Epithelial cell of proximal tubule (primary cell): Measurements from ENCODE around the gene FAM98B. TPM values are rescaled to one million over a fixed set of nuclear protein-coding genes. Genes with fewer than 3 reads are reported as not detected.

ENCODE experiments used
- DNase-seq: peaks from one replicate; pipeline ENCODE4 v3.0.0-alpha.2; 2011; ENCODE audit warnings: low read depth
- H3K4me3 ChIP-seq: 2 replicates; pipeline ENCODE4 v1.5.1; 2011; ENCODE audit warnings: low read depth, mild to moderate bottlenecking, low read length
- total RNA-seq: library from RNA; depleted of rRNA; stranded (reverse); fragments of >200 nt; gene quantifications from 2 replicates; pipeline ENCODE4 v1.2.3, GENCODE V29; 2015
- TF ChIP-seq, protein P1 (sequence below): conservative IDR thresholded peaks from 2 replicates; pipeline ENCODE4 v1.5.1; 2012; ENCODE audit warnings: low read depth, mild to moderate bottlenecking, low read length

FAM98B gene
- total RNA-seq, 1 donor from 2014 or later: 7.8 TPM

DNA sequence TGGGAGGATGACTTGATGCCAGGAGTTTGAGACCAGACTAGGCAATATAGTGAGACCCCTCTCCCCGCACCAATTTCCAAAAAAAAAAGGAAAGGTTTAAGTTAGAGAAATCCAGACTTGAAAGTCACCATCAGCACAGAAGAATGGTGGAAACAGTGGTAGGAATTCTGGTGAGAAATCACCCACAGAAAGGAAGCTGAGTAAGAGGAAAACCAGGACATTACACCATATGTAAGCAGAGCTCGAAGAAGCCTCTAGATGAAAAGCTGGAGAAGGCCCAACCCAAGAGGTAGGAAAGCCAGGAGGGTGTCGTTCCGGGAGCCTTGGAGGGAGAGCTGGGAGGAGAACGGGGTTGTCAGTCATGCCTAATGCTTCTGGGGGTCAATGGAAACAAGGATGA lies 70.2 kb downstream of the FAM98B start:
- DNase-seq: no peak
- H3K4me3 ChIP-seq: no peak overlapping the region
- TF ChIP-seq, protein P1, sequence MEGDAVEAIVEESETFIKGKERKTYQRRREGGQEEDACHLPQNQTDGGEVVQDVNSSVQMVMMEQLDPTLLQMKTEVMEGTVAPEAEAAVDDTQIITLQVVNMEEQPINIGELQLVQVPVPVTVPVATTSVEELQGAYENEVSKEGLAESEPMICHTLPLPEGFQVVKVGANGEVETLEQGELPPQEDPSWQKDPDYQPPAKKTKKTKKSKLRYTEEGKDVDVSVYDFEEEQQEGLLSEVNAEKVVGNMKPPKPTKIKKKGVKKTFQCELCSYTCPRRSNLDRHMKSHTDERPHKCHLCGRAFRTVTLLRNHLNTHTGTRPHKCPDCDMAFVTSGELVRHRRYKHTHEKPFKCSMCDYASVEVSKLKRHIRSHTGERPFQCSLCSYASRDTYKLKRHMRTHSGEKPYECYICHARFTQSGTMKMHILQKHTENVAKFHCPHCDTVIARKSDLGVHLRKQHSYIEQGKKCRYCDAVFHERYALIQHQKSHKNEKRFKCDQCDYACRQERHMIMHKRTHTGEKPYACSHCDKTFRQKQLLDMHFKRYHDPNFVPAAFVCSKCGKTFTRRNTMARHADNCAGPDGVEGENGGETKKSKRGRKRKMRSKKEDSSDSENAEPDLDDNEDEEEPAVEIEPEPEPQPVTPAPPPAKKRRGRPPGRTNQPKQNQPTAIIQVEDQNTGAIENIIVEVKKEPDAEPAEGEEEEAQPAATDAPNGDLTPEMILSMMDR: no peak

- H3K4me3 ChIP-seq: no peak overlapping the region
- no peak for DNase-seq
- TF ChIP-seq, protein P1: no peak
Observed at GRCh38 chr15:38525489-38525888, 71.6 kb downstream of the FAM98B start.

GRCh38 chr15:38526158-38526557 lies 72.2 kb downstream of the FAM98B start:
- TF ChIP-seq, protein P1: no peak
- DNase-seq: no peak
- H3K4me3 ChIP-seq: no peak overlapping the region

DNA sequence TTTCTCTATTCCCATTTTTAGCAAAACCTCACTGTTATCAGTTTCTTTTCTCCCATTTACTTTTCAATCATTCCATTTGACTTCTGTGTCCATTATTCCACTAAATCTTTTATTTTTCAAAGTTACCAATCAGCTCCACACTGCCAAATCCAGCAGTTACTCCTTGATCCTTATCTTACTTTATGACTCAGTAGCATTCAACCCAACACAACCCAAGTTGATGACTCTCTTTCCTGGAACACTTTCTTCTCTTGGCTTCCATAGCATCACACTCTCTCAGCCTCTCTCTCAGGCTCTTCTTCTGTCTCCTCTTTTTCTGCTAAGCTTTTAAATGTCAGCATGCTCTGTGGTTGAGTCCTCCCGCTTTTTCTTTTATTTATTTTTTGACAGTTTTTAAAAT lies 74.4 kb downstream of the FAM98B start:
- TF ChIP-seq, protein P1: no peak
- no peak overlapping the region for H3K4me3 ChIP-seq
- DNase-seq: no peak

- TF ChIP-seq, protein P1: no peak
- DNase-seq: peak; percentile 85
- no peak overlapping the region for H3K4me3 ChIP-seq
Observed at GRCh38 chr15:38530113-38530512, 76.2 kb downstream of the FAM98B start.

DNA sequence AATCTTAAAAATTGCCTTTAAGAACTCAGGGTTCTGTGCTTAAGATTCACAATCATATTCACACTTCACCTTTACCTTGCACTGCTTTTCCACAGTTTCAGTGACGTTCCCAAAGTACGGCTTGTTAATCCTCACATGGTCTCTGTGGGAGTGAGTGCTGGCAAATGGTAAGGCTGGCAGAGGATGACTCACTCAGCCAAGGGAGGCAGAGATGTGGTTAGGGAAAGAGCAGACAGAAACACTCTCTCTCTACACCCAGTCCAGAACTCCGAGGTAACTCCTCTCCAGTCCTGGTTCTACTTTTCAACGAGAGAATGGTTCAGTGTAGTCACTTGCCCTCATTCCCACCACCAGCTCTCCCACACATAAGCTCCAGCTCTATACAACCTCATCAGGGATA lies 77.6 kb downstream of the FAM98B start:
- DNase-seq: peak; percentile 86
- TF ChIP-seq, protein P1: no peak
- H3K4me3 ChIP-seq: no peak overlapping the region

DNA sequence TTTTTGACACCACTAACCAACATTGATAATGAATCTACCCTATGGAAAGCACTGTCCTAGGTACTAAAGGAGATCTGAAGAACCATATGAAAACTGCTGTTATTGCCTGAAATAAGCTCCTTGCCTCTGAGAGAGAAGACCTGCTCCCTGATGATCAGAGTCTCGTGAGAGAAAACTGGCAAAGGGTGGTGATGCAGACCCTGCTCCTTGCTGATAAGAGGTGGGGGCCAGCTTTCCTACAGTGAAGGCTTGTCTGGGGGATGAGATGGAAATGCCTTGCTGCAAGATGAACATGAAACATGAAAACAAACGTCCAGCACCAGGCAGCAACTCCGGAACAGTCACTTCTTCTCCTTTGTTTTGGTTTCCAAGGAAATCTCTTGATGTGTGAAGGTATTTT lies 78.8 kb downstream of the FAM98B start:
- no peak overlapping the region for H3K4me3 ChIP-seq
- TF ChIP-seq, protein P1: no peak
- DNase-seq: no peak
